HT-29 (cell line): ENCODE results near the gene LIPG. TPM values are rescaled to one million over a fixed set of nuclear protein-coding genes. Genes with fewer than 3 reads are reported as not detected.

Experiments
- DNase-seq: peaks from one replicate; pipeline ENCODE4 v3.0.0-alpha.2; 2015; ENCODE audit warnings: low spot score
- total RNA-seq: library from RNA; depleted of rRNA; stranded (reverse); fragments of >200 nt; shearing (Covaris generic); gene quantifications from 2 replicates; pipeline ENCODE4 v1.2.3, GENCODE V29; 2014; rRNA removed

LIPG gene
- total RNA-seq, 1 experiment from 2014 or later = 112 TPM

DNA sequence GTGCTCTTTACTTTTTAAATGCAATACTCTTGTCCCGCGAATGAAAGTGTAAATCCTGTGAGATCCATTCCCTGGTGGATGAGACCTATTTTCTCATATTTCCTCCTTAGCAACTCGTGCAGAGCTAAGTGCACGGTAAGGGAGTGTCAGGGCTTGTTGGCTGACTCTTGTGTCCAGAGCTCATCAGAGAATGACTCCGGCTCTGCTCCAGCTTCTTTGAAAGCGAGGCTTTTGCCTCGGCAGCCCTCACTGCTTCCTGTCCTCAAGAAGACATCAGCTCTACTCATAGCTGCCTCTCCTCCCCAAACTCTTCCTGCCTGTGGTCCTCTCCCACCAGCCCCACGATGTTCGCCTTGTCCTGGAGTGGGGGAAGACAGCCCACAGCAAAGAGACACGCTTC lies 70.7 kb downstream of the LIPG start:
- DNase-seq = no peak

DNA sequence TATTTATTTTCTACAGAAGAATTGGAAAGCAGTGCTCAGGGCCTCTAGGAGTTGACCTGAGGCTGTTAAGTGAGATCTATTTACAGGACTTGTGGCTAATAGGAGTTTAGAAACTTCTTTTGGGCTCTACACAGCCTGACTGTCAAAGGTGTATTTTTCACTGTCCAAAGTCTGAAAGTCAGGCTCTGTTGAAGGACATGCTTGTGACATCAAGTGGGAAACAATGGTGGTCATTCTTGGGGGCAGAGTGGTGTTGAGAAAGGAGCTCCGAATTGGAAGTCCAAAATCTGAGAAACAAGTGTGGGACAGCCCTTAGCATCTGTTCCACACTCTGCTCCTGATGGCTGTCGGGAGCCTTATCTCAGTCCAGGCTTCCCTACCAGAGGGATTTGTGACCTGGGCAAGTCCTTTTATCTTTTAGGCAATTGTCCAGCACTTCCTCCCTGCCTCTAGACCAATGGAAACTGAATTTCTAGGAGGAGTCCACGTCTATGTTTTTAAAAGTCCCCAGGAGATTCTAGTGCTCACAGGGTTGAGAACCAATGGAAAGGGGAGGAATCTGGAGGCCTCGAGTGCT lies 76.4 kb downstream of the LIPG start:
- no peak for DNase-seq

GRCh38 chr18:49638891-49639557 lies 77.2 kb downstream of the LIPG start:
- no peak for DNase-seq

GRCh38 chr18:49639643-49640391 lies 78.0 kb downstream of the LIPG start:
- DNase-seq = no peak

- no peak for DNase-seq
These were observed 78.9 kb downstream of the LIPG start for GRCh38 chr18:49640741-49641140.

DNA sequence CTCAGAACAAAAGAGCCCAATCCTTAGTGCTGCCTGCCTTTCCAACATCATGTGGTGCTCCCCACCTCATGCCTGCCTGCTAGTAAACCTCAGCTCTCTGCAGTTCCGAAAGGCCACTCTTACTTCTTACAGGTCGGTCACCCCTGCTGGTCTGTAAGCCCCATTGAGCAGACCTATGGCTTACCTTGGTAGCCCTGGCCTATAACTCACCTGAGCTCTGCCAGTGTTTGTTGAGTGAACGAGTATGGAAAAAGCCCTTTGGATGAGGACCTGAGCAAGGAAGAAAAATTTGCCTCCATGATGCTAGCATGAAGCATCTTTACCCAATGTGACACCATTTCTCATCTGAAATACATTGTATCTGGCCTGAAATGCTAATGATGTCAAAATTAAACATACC lies 83.3 kb downstream of the LIPG start:
- no peak for DNase-seq

GRCh38 chr18:49645841-49646351 lies 84.0 kb downstream of the LIPG start:
- no peak for DNase-seq

DNA sequence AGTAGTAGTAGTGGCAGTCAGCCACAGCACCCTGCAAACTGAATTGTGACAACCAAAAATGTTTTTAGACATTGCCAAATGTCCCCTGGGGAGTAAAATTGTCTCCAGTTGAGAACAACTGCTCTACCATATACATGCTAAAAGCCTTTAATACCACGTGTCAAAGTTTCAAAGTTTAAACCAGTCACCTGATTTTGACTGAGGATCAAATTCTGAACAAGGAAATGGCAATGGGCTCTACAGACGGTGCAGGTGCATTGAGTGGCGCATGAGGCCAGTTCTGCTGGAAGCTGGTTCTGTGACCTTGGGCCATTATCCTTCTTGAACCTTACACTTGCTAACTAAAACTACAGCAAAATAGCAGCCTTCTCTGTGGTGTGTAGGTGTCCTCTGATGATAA lies 85.0 kb downstream of the LIPG start:
- DNase-seq = no peak

- no peak for DNase-seq
These were observed 85.8 kb downstream of the LIPG start for GRCh38 chr18:49647496-49648168.

DNA sequence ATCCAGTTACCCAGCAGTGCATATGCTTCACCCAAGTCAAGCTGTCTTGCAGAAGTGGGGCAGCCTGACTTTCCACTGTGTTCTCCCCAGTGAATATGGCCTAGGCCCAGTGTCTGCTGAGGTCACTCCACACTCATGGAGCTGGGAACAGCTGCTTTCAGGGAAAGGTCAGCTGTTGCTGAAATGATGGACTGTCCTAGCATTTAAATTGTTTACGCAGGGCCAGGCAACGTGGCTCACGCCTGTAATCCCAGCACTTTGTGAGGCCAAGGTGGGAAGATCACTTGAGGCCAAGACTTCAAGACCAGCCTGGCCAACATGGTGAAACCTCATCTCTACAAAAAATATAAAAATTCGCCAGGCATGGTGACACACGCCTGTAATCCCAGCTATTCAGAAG lies 86.5 kb downstream of the LIPG start:
- DNase-seq = no peak

Other genes starting within 250 kb of the LIPG start
- gene DYM, start 101.4 kb upstream of the LIPG start, total RNA-seq = 28.4 and 37.1 TPM in 2 replicates
- 7.1 and 9.8 TPM in 2 replicates for gene C18orf32, start 74.8 kb upstream of the LIPG start, total RNA-seq
- 1,195 and 1,256 TPM in 2 replicates for gene RPL17, start 69.6 kb upstream of the LIPG start, total RNA-seq